Measurements from ENCODE around the gene NBPF3. TPM values are rescaled to one million over a fixed set of nuclear protein-coding genes. Genes with fewer than 3 reads are reported as not detected.
"Not testable (repeated sequence)": the region's sequence is repeated elsewhere in the genome, so short reads cannot be mapped to it uniquely, and the experiment has no call there.

The NBPF3 gene
- total RNA-seq, 1 donor from 2014 or later = 3.5 TPM

- intact Hi-C loops (cut with DNase I) = loop anchor here (2.0 to 10.0 kb wide), 2 partner anchors 65 to 145 kb away; no protein-coding TSS in a partner anchor
- ATAC-seq (ENCODE audit: poor library complexity) (peak; percentile 18), DNase-seq (no peak)
These were observed 69.6 kb downstream of the NBPF3 start, which contains the start of gene ALPL for GRCh38 chr1:21509351-21510112. Gene ALPL (plus strand): TSS chr1:21509423. CDS start chr1:21554082, 44,659 bp downstream.

GRCh38 chr1:21510113-21510493 lies 70.2 kb downstream of the NBPF3 start:
- no peak for DNase-seq
- intact Hi-C loops (cut with DNase I) = no loop called here

GRCh38 chr1:21510885-21511578 lies 71.1 kb downstream of the NBPF3 start:
- no peak for ATAC-seq (ENCODE audit: poor library complexity)
- intact Hi-C loops (cut with DNase I) = no loop called here

More at GRCh38 chr1:21510113-21510493, 70.2 kb downstream of the NBPF3 start:
- ATAC-seq (ENCODE audit: poor library complexity) = no peak

GRCh38 chr1:21511579-21512522 lies 71.9 kb downstream of the NBPF3 start:
- peak; percentile 65 for ATAC-seq (ENCODE audit: poor library complexity)

More at GRCh38 chr1:21510885-21511578, 71.1 kb downstream of the NBPF3 start:
- no peak for DNase-seq

GRCh38 chr1:21514245-21514644 lies 74.3 kb downstream of the NBPF3 start:
- intact Hi-C loops (cut with DNase I) = no loop called here
- ATAC-seq (ENCODE audit: poor library complexity) (no peak), DNase-seq (no peak)

More at GRCh38 chr1:21511579-21512522, 71.9 kb downstream of the NBPF3 start:
- DNase-seq = peak; percentile 82
- intact Hi-C loops (cut with DNase I) = no loop called here

GRCh38 chr1:21517161-21517589 lies 77.2 kb downstream of the NBPF3 start:
- no peak for ATAC-seq (ENCODE audit: poor library complexity)
- DNase-seq = no peak
- intact Hi-C loops (cut with DNase I) = no loop called here

- DNase-seq (no peak), ATAC-seq (ENCODE audit: poor library complexity) (no peak)
- intact Hi-C loops (cut with DNase I) = no loop called here
These were observed 77.9 kb downstream of the NBPF3 start for GRCh38 chr1:21517660-21518480.

GRCh38 chr1:21518774-21519455 lies 79.0 kb downstream of the NBPF3 start:
- no peak for ATAC-seq (ENCODE audit: poor library complexity)
- DNase-seq = no peak
- intact Hi-C loops (cut with DNase I) = no loop called here

- ATAC-seq (ENCODE audit: poor library complexity); DNase-seq; intact Hi-C loops (cut with DNase I): not testable (repeated sequence)
These were observed 79.6 kb downstream of the NBPF3 start for GRCh38 chr1:21519486-21520070.

GRCh38 chr1:21520899-21521716 lies 81.2 kb downstream of the NBPF3 start:
- ATAC-seq (ENCODE audit: poor library complexity) (peak; percentile 86), DNase-seq (no peak)
- intact Hi-C loops (cut with DNase I) = no loop called here

- intact Hi-C loops (cut with DNase I) = no loop called here
- ATAC-seq (ENCODE audit: poor library complexity) = no peak
- no peak for DNase-seq
These were observed 81.8 kb downstream of the NBPF3 start for GRCh38 chr1:21521717-21522060.

- no peak for ATAC-seq (ENCODE audit: poor library complexity)
- DNase-seq = no peak
- intact Hi-C loops (cut with DNase I) = no loop called here
These were observed 82.6 kb downstream of the NBPF3 start for GRCh38 chr1:21522525-21523038.

GRCh38 chr1:21523297-21523813 lies 83.4 kb downstream of the NBPF3 start:
- DNase-seq (no peak), ATAC-seq (ENCODE audit: poor library complexity) (no peak)
- intact Hi-C loops (cut with DNase I) = no loop called here

GRCh38 chr1:21524220-21524619 lies 84.3 kb downstream of the NBPF3 start:
- intact Hi-C loops (cut with DNase I) = no loop called here
- no peak for ATAC-seq (ENCODE audit: poor library complexity)
- no peak for DNase-seq

GRCh38 chr1:21524686-21525339 lies 84.9 kb downstream of the NBPF3 start:
- intact Hi-C loops (cut with DNase I) = no loop called here
- no peak for ATAC-seq (ENCODE audit: poor library complexity)
- DNase-seq = no peak

Measured in Right ventricle myocardium superior (tissue), 1 donor.